Liver (tissue), 3 donors: ENCODE results near the gene CPNE5.

ENCODE experiments used
- JUND ChIP-seq, 2 donors: IDR thresholded peaks; 2 replicates each; pipeline ENCODE4 v1.6.1; 2016; ENCODE audit warnings: antibody characterized with exemption in 2 of 2
- TF ChIP-seq, protein P1 (sequence below): IDR thresholded peaks from 2 replicates; pipeline ENCODE4 v1.6.1; 2016; ENCODE audit warnings: antibody characterized with exemption
- TF ChIP-seq, protein P2 (sequence below): fragments of 150-350 bp; IDR thresholded peaks from 2 replicates; pipeline ENCODE4 v1.5.1; 2017; ENCODE audit warnings: improper control_type of control experiment, low read depth, low read length; ENCODE audit not compliant: missing input control
- donor health status: healthy.
- donor health status: healthy.

DNA sequence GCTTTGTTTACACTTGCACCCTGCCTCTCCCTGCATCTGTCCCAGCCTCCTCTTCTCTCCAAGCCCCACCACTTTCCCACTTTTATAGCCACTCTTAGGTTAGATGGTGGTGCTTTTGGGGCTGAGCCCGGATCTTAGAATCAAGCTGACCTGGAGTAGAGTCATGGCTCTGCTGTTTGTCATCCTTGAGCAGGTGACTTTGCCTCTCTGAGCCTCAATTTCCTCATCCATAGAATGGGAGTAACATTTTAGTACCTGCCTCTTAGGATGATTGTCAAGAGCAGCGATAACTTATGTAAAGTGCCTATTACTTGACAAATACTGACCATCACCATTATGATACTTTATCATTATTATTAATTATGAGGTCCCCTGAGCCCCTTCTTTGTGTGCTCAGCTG is 48.2 kb downstream of the CPNE5 start:
- TF ChIP-seq, protein P1, sequence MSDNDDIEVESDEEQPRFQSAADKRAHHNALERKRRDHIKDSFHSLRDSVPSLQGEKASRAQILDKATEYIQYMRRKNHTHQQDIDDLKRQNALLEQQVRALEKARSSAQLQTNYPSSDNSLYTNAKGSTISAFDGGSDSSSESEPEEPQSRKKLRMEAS = no peak
- no peak for TF ChIP-seq JUND (IDR thresholded peaks at IDR 0.05)
- TF ChIP-seq, protein P2, sequence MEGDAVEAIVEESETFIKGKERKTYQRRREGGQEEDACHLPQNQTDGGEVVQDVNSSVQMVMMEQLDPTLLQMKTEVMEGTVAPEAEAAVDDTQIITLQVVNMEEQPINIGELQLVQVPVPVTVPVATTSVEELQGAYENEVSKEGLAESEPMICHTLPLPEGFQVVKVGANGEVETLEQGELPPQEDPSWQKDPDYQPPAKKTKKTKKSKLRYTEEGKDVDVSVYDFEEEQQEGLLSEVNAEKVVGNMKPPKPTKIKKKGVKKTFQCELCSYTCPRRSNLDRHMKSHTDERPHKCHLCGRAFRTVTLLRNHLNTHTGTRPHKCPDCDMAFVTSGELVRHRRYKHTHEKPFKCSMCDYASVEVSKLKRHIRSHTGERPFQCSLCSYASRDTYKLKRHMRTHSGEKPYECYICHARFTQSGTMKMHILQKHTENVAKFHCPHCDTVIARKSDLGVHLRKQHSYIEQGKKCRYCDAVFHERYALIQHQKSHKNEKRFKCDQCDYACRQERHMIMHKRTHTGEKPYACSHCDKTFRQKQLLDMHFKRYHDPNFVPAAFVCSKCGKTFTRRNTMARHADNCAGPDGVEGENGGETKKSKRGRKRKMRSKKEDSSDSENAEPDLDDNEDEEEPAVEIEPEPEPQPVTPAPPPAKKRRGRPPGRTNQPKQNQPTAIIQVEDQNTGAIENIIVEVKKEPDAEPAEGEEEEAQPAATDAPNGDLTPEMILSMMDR = no peak
